Stimulated activated naive CD4-positive, alpha-beta T cell treated with Interleukin-2 at 50 U/mL for 16 hours (primary cell): ENCODE measurements around the gene MINK1.

Experiments
- DNase-seq: peaks from one replicate; lab custom pipeline; 2025; lab: John Stamatoyannopoulos, UW

Gene MINK1

DNA sequence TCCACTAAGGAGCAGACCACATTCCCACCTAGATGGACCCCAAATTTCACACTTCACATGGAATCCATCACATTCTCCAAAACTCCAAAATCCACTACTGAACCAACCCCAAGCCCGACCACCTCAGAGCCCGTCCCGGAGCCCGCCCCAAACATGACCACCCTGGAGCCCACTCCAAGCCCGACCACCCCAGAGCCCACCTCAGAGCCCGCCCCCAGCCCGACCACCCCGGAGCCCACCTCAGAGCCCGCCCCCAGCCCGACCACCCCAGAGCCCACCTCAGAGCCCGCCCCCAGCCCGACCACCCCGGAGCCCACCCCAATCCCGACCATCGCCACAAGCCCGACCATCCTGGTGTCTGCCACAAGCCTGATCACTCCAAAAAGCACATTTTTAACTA lies 100.5 kb downstream of the MINK1 start:
- no peak for DNase-seq

- DNase-seq, result no peak
Observed at GRCh38 chr17:4934173-4934979, 101.2 kb downstream of the MINK1 start.

GRCh38 chr17:4935650-4936049 lies 102.5 kb downstream of the MINK1 start:
- DNase-seq, result no peak

DNA sequence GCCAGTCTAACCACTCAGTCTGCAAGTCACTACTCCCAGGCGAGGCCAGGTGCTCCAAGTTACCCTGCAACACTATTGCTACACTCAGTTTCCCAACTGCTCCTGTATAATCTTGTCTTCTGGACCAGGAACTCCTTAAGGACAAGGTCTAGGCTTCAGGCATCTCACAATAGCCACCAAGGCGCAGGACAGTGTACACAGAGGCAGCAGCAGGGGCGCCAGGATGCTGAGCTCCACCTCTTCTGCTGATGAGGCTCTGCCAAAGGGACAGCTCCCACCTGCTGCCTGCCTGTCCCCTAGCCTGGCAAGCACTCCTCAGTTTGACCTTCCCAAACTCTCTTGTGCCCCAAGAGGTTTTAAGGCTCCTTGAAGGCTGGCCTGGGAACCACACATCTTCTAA lies 103.3 kb downstream of the MINK1 start:
- no peak for DNase-seq

DNA sequence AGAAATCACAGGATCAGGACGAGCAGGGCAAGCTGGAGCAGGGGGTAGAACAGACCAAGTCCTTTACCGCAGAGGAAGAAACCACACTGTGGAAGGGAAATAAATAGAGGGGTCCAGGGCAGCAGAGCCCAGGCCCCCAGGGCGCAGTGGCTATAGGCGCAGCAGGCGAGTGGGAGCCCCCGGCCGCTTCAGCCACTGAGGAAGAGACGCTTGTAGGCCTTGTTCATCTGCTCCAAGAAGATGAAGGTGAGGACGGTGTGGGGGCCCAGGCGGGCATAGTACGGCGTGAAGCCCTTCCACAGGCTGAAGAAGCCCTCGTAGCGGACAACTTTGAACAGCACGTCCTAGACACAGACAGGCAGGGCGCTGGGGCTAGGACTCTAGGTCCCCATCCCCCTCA lies 104.4 kb downstream of the MINK1 start:
- DNase-seq, result no peak

DNA sequence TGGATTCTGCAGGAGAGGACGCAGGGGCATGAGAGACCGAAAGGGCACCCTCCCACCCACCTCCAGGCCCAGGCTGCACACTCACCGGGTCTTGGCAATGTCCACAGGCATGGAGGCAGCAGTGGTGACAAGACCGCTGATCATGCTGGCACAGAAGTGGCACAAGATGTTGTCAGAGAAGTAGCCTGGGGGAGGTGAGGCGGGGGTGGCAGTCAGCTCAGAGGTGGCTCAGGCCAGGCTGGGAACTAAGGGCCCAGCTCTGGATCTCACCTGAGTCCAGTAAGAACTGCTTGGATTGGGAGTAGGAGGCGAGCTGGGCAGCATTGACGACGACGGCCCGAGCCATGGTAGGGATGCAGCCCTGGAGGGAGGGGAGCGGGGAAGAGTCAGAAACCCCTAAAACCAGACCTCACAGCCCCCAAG lies 104.9 kb downstream of the MINK1 start:
- no peak for DNase-seq

DNA sequence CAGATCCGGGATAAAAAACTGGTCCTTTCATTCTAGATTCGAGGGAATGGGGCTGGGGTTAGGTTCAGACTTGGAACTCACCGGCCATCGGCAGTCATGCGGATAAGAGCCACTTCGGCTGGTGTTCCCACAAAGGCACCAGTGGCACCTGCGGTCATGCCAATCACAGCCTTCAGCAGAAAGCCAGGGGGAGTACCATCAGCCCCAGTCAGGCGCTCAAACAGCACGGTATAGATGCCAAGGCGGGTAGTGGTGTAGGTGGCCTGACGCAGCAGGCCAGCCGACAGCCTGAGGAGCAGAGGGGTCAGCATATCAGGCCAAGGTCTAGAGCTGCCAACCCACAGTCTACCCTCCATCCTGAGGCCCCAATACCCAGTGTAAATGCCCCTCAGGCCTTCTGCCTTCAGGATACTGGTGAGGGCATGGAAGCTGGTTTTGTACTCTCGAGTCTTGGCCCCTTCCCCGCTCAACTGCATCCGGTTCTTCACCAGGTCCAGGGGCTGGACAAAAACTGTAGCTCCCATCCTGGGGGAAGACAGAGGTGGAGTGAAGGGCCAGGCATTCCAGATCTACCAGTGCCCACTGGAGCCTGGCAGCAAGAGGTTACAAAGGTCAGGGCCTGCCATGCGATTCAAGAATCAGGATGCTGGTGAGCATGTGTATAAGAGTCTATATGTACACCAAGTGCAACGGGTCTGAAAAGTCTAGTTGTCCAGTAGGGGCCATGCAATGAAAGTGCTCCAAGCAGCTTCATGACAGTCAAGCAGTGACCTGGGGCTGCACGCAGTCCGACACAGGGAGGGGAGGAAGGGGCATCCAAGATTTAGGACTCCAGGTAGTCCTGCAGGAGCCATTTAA lies 105.8 kb downstream of the MINK1 start:
- DNase-seq, result no peak

DNA sequence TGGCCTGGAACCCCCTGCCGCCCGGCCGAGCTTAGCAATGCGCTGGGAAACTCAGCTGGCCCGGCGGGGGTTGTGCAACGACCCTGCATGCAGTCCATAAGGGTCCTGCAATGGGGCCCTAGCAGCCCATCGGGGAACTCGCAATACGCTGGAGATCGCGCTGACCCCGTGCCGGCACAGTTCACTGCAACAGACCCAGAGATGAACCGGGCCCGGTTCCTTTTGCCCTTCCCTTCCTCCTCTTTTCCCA lies 106.3 kb downstream of the MINK1 start:
- no peak for DNase-seq

- peak; percentile 99 for DNase-seq
Observed at GRCh38 chr17:4939796-4940554, 106.8 kb downstream of the MINK1 start, which contains the start of the genes RNF167 and SLC25A11. Gene RNF167, plus strand, starts transcription at chr17:4940268. Its CDS starts 642 bp downstream, at chr17:4940910. Gene SLC25A11, minus strand, starts transcription at chr17:4940046. Its CDS starts 136 bp downstream, at chr17:4939910.

DNA sequence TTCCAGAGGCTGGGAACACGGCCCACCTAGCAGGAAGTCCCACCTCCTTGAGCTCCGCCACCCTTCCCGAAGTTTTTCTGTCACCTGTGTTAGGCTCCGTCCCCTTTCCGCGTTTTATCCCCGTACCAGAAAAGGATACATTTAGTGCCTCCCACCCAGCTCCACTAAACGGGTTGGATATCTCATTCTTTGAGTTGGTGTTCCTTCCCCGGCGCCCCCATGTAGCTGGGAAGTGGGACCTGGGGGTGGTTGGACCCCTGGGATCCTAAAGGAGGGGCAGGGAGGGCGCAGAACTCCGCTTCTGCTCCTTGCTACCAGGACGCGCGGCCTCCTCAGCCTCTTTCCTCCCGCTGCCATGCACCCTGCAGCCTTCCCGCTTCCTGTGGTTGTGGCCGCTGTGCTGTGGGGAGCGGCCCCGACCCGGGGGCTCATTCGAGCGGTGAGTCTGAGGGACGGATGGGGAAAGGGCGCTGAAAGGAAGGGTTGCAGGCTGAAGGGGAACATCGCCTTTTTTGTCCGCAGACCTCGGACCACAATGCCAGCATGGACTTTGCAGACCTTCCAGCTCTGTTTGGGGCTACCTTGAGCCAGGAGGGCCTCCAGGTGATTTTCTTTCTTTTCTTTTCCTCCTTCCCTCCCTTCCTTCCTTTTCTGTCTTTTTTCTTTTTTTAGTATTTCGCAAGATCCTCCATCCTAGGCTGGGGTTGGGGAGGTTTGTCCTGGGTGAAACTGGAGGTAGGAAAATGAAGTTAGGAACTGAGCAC lies 107.6 kb downstream of the MINK1 start:
- peak; percentile 17 for DNase-seq

DNA sequence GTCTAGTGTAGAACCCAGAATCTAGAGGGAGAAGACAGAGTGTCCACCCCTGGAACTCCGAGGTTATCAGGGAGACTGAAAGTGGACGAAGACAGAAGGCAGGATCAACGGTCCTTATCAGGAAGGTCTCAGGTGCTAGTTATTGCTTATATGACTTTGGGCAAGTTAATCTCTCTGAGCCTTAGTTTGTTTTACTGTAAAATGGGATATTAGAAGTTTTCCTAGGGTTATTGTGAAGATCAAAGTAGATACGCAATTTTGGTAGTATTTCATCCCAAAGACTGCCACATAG lies 108.1 kb downstream of the MINK1 start:
- no peak for DNase-seq

GRCh38 chr17:4942760-4943508 lies 109.8 kb downstream of the MINK1 start:
- no peak for DNase-seq

- peak; percentile 21 for DNase-seq
Observed at GRCh38 chr17:4944163-4944553, 111.0 kb downstream of the MINK1 start.

- no peak for DNase-seq
Observed at GRCh38 chr17:4944554-4945175, 111.5 kb downstream of the MINK1 start.

DNA sequence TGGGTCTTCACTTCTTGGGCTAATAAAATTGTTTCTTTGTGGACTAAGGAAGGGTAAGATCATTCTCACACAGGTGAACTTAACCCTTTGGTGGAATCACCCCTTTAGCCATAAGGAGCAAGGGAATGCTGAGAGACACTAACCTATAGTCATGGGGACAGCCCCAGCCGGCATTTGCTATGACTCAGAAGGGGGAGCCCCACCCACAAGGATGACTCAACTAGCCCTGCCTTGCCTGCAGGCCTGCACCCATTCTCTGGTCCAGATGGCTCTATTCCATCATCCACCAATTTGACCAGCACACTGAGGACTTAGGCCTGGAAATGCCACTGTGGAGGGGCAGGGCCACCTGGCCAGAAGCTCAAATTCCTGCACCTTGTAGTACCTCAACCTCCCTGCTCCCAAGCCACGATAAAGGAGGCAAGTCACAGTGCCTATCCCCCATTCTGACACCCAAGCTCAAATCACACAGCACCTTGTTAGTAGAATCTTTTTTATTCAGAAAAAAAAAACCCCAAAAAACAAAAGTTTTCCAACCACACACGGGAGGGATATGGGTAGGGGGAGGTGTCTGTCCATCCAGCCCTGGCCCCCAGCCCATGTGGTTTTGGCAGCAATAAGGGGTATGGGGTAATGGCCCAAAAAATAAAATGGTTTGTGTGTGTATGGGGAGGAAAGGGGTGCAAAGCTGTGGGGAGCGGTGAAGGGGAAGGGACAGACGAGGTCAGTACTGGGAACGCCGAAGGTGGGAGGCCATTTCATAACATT lies 112.2 kb downstream of the MINK1 start:
- DNase-seq, result peak; percentile 86

DNA sequence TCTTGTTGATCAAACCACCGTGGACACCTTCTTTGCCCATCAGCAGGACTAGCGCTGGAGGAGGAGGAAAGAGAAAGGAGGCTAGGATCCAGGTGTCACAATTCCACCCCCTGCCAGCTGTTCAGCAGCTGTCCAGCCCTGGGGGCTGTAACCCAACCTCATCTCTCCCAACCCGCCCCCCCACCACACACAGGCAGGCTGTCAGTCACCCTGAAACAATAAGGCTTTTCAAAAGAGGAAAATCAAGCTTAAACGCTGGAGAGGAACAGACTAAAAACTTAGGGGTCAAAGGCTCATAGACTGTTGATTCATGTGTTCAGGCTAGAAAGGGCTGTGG lies 112.8 kb downstream of the MINK1 start:
- DNase-seq, result no peak

DNA sequence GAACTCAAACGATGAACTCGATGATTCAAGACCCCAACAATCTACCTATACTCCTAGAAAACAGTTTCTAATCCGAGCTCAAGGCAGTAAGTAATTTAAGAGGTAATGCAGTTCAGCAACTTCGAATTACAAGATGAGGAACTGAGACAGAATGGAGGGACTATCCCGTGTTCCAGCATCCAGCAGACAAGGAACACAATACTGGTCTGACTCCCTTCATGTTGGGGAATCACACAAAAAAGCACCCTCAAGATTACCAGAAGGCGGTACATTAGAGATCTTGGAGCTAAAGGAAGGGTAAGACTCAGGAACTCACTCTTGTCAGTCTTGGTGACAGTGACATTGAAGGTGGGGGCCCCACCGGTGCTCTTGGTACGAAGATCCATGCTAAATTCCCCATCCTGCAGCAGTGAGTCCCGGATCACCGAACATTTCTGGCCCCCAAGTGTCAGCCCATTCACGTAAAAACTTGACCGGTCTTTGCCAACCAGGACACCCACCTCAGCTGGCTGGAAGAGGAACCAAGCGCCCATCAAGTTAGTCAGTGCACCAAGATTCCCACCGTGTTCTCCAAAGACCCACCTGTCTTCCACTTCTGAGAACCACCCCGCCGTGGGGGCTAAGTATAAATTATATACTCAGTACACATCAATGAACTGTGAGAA lies 113.3 kb downstream of the MINK1 start:
- DNase-seq, result no peak

- peak; percentile 46 for DNase-seq
Observed at GRCh38 chr17:4947010-4947410, 113.9 kb downstream of the MINK1 start.
